K562 (cell line): ENCODE data around the gene RNF151. TPM values are rescaled to one million over a fixed set of nuclear protein-coding genes. Genes with fewer than 3 reads are reported as not detected.
"Not testable (repeated sequence)": the region's sequence is repeated elsewhere in the genome, so short reads cannot be mapped to it uniquely, and the experiment has no call there.

Source experiments
- ATAC-seq: fragments of 200-7000 bp; cut with Tn5 transposase; 3 replicates; pipeline ENCODE4 v1.9.1; 2020; ENCODE audit warnings: moderate library complexity
- BruUV-seq: library from RNA; stranded (reverse); fragments of 400-500 nt; replicated peaks from 2 replicates; lab custom pipeline; 2021; lab: Mats Ljungman, UMichigan
- CTCF ChIA-PET: fragments of 300-600 bp; formaldehyde crosslinking; extraction: SDS; loops from one replicate; lab custom pipeline; 2021; ENCODE audit warnings: low intra/inter-chr PET ratio; lab: Yijun Ruan, JAX
- POLR2A ChIA-PET: fragments of 300-600, 350-650 bp; sonication (Branson Sonifier 250); formaldehyde crosslinking; extraction: SDS; loops from one replicate; lab custom pipeline; 2021; ENCODE audit warnings: antibody characterized with exemption, inconsistent platforms; lab: Yijun Ruan, JAX
- DNase-seq, 4 experiments: peaks; one replicate each; pipeline versions ENCODE4 v3.0.0 to v3.0.0-alpha.2; 2011 to 2018; ENCODE audit warnings: low spot score in 3 of 4, mixed read lengths in 3 of 4; ENCODE audit errors: extremely low read depth in 1 of 4
- FAIRE-seq: peaks from 2 replicates; lab custom pipeline; 2011; peaks lifted over from hg19 to GRCh38; lab: Jason Lieb, UNC
- H2AFZ ChIP-seq: 2 replicates; pipeline ENCODE4 v1.6.0; 2011; ENCODE audit warnings: low read depth, low read length, control low read depth, inconsistent platforms
- H3K27ac ChIP-seq: fragments of 200-600 bp; 3 replicates; pipeline ENCODE4 v1.8.0; 2011; ENCODE audit warnings: low read depth, mild to moderate bottlenecking, control low read depth, inconsistent platforms, low read length, moderate library complexity, mixed read lengths; ENCODE audit errors: extremely low read depth
- H3K27me3 ChIP-seq, 2 experiments: fragments of 300-600 bp in 1 of 2; 2 replicates in 1 of 2; 3 replicates in 1 of 2; pipeline versions ENCODE4 v1.6.0 to v1.8.0; 2011; ENCODE audit warnings: inconsistent platforms in 2 of 2, low read length in 2 of 2, mild to moderate bottlenecking in 1 of 2, mixed read lengths in 1 of 2, moderate library complexity in 1 of 2; ENCODE audit not compliant: control insufficient read depth in 2 of 2, insufficient read depth in 2 of 2
- H3K36me3 ChIP-seq: fragments of 300-600 bp; 3 replicates; pipeline ENCODE4 v1.8.0; 2011; ENCODE audit warnings: mild to moderate bottlenecking, low read length, inconsistent platforms; ENCODE audit not compliant: control insufficient read depth, insufficient read depth
- H3K4me1 ChIP-seq, 2 experiments: fragments of 200-600 bp in 1 of 2; replicated peaks in 1 of 2; 2 replicates in 1 of 2; 3 replicates in 1 of 2; pipeline versions ENCODE4 v1.5.1 to v1.8.0; 2011; ENCODE audit warnings: inconsistent platforms in 2 of 2, low read length in 2 of 2, mild to moderate bottlenecking in 1 of 2, mixed read lengths in 1 of 2, moderate library complexity in 1 of 2; ENCODE audit not compliant: control insufficient read depth in 2 of 2, insufficient read depth in 2 of 2
- H3K4me2 ChIP-seq: 2 replicates; pipeline ENCODE4 v1.6.1; 2011; ENCODE audit warnings: low read length, control low read depth, inconsistent platforms, mixed read lengths; ENCODE audit not compliant: insufficient read depth
- H3K4me3 ChIP-seq: fragments of 200-600 bp; sonication (generic), shearing (Covaris generic); 2 replicates; pipeline ENCODE4 v1.5.1; 2016; ENCODE audit warnings: control low read depth, inconsistent platforms
- H3K79me2 ChIP-seq: fragments of 200-600 bp; 3 replicates; pipeline ENCODE4 v1.8.0; 2011; ENCODE audit warnings: low read length, inconsistent platforms; ENCODE audit not compliant: control insufficient read depth, insufficient read depth
- H3K9ac ChIP-seq, 2 experiments: 2 replicates each; pipeline versions ENCODE4 v1.6.0 to v1.6.1; 2011; ENCODE audit warnings: low read depth in 2 of 2, low read length in 2 of 2, control low read depth in 1 of 2, inconsistent platforms in 1 of 2, mild to moderate bottlenecking in 1 of 2, mixed read lengths in 1 of 2; ENCODE audit not compliant: insufficient read depth in 1 of 2
- H3K9me1 ChIP-seq: one replicate; pipeline ENCODE4 v1.6.0; 2011; ENCODE audit warnings: inconsistent platforms, mild to moderate bottlenecking, low read length, moderate library complexity; ENCODE audit not compliant: control insufficient read depth, insufficient read depth
- H3K9me3 ChIP-seq: replicated peaks from 2 replicates; pipeline ENCODE4 v1.5.1; 2011; ENCODE audit warnings: low read depth, low read length, inconsistent platforms; ENCODE audit not compliant: control insufficient read depth, insufficient read depth
- H4K20me1 ChIP-seq: replicated peaks from 2 replicates; pipeline ENCODE4 v1.6.1; 2011; ENCODE audit warnings: low read length, inconsistent platforms, mixed read lengths; ENCODE audit not compliant: control insufficient read depth, insufficient read depth
- ADNP ChIP-seq: fragments of 200-800 bp; sonication (Bioruptor generic); IDR thresholded peaks from 2 replicates; pipeline ENCODE4 v1.6.1; 2016; ENCODE audit warnings: missing genetic modification characterization, missing compliant biosample characterization
- CREM ChIP-seq: IDR thresholded peaks from 2 replicates; pipeline ENCODE4 v1.6.1; 2014; ENCODE audit warnings: antibody characterized with exemption, low read depth
- DLX4 ChIP-seq: fragments of 250-450 bp; sonication (Bioruptor Pico); IDR thresholded peaks from 2 replicates; pipeline ENCODE4 v1.6.1; 2021; ENCODE audit warnings: mild to moderate bottlenecking
- EZH2 ChIP-seq: IDR thresholded peaks from 2 replicates; pipeline ENCODE4 v1.6.1; 2012; ENCODE audit warnings: low read depth, mild to moderate bottlenecking, inconsistent platforms, low read length, borderline replicate concordance
- HDGF ChIP-seq: fragments of 450-650 bp; IDR thresholded peaks from 2 replicates; pipeline ENCODE4 v1.6.1; 2016
- HIVEP1 ChIP-seq: fragments of 250-450 bp; sonication (Bioruptor Pico); IDR thresholded peaks from 2 replicates; pipeline ENCODE4 v1.4.0; 2020; ENCODE audit warnings: mild to moderate bottlenecking
- MIER1 ChIP-seq: fragments of 450-650 bp; IDR thresholded peaks from 2 replicates; pipeline ENCODE4 v1.6.1; 2016; ENCODE audit warnings: antibody characterized with exemption, mild to moderate bottlenecking, low read depth
- MLX ChIP-seq, 2 experiments: fragments of 450-650 bp in 1 of 2; sonication (generic) in 1 of 2; formaldehyde crosslinking; conservative IDR thresholded peaks; 2 replicates each; pipeline versions ENCODE4 v1.4.0 to v1.8.1; 2020 to 2022; ENCODE audit warnings: mild to moderate bottlenecking in 1 of 2, missing genetic modification reagents in 1 of 2
- ZBTB40 ChIP-seq, 2 experiments: fragments of 450-650 bp in 1 of 2; sonication (generic) in 1 of 2; formaldehyde crosslinking in 1 of 2; IDR thresholded peaks; 2 replicates each; pipeline versions ENCODE4 v1.7.1 to v1.9.0; 2016 to 2022; ENCODE audit warnings: inconsistent platforms in 1 of 2, mild to moderate bottlenecking in 1 of 2, missing genetic modification reagents in 1 of 2
- WGBS: fragments of 100-300 bp; shearing (Covaris generic); methylation state at CpG from one replicate; pipeline ENCODE4 v1.1.6; 2016; ENCODE audit warnings: low coverage, mixed read lengths; ENCODE audit not compliant: insufficient coverage; ENCODE audit errors: missing lambda C conversion rate; 5-methylcytosine and 5-hydroxymethylcytosine counted together
- in situ Hi-C: fragments of 300-500 bp; cut with MboI; formaldehyde crosslinking; loops from 4 replicates; pipeline ENCODE4 v1.15.0; 2018; ENCODE audit warnings: inconsistent platforms, mixed read lengths
- intact Hi-C: fragments of 100-400 bp; cut with micrococcal nuclease; formaldehyde crosslinking; loops from 2 replicates; pipeline ENCODE4 v1.14.2; 2022
- polyA plus RNA-seq, 8 experiments: library from polyadenylated mRNA; depleted of rRNA in 4 of 8; stranded (reverse) in 5 of 8; unstranded in 3 of 8; fragments of >200 nt; fragmentation: Nextera tagmentation in 2 of 8; fragmentation: Illumina TruSeq in 1 of 8; extraction: Ambion mirVana in 2 of 8; extraction: Trizol in 1 of 8; gene quantifications; 2 replicates each; pipeline versions ENCODE4 v1.2.1 to v1.2.3, GENCODE V29; 2011 to 2014; ENCODE audit warnings: inconsistent platforms in 1 of 8, missing spikeins in 1 of 8
- total RNA-seq, 7 experiments: library from RNA; depleted of rRNA in 6 of 7; stranded (reverse); fragments of >200 nt in 6 of 7; fragmentation: Illumina TruSeq in 2 of 7; extraction: Trizol in 2 of 7; gene quantifications; 2 replicates each; pipeline versions ENCODE4 v1.2.1 to v1.2.3, GENCODE V29; 2011 to 2021; ENCODE audit warnings: low replicate concordance in 1 of 7

The RNF151 gene
- total and polyA plus RNA-seq, 9 of the 15 experiments (the other 6 are each of a cell fraction or from before 2014, with no cell fraction given), result not detected

GRCh38 chr16:2009791-2010510 lies 43.3 kb downstream of the RNF151 start, which contains the start of gene ZNF598 (continued):
- TF ChIP-seq ZBTB40 (IDR thresholded peaks at IDR 0.05), result peak; percentile 94
- no peak for TF ChIP-seq ZBTB40 (CRISPR knock-in tag; IDR thresholded peaks at IDR 0.05)
- TF ChIP-seq MIER1, result no peak; the same call in 1 of the 2 replicates
- TF ChIP-seq HIVEP1, result no peak
- no peak for TF ChIP-seq ADNP (tag)
- TF ChIP-seq EZH2, result no peak
- peak; percentile 86 for TF ChIP-seq CREM
- no peak for TF ChIP-seq DLX4 (CRISPR knock-in tag)
- TF ChIP-seq HDGF, result no peak
- no peak for TF ChIP-seq MLX (CRISPR knock-in tag; conservative IDR thresholded peaks at IDR 0.05)

- FAIRE-seq, in situ Hi-C loops, H3K4me3 ChIP-seq, DNase-seq, H3K9ac ChIP-seq, H3K27ac ChIP-seq, H2AFZ ChIP-seq, H3K9me3 ChIP-seq, H3K27me3 ChIP-seq, H3K9me1 ChIP-seq, CTCF ChIA-PET, ATAC-seq, intact Hi-C loops, H3K4me2 ChIP-seq, BruUV-seq: not testable (repeated sequence)
- Histone ChIP-seq H3K4me1 (peaks cover 24 to 56% of the 10 kb centered on the region in 2 experiments), H3K36me3 (peaks cover 17% of the 10 kb centered on the region; the same call in 1 of the 3 replicates), H4K20me1 (peaks cover 23% of the 10 kb centered on the region; the same call in 1 of the 2 replicates), H3K79me2 (peaks cover 41% of the 10 kb centered on the region)
- POLR2A ChIA-PET, result interaction anchor here (1.5 to 2.5 kb wide), 2 partner anchors 47 to 143 kb away, joined by 3 to 10 read pairs; partner anchors contain the start of genes RPS2 and TRAF7
- 73% methylated on average over 6 of the region's 9 CpGs for WGBS
These were observed 45.1 kb downstream of the RNF151 start for GRCh38 chr16:2011726-2012125.
